GM21526 (cell line): ENCODE results near the gene DOLPP1.
"Not testable (repeated sequence)": the region's sequence is repeated elsewhere in the genome, so short reads cannot be mapped to it uniquely, and the experiment has no call there.

Source experiments
- ATAC-seq: cut with Tn5 transposase; IDR thresholded peaks from one replicate; pipeline ENCODE4 v1.9.1; 2021; ENCODE audit warnings: moderate library complexity; ENCODE audit not compliant: unreplicated experiment, low FRiP score

DOLPP1 gene

DNA sequence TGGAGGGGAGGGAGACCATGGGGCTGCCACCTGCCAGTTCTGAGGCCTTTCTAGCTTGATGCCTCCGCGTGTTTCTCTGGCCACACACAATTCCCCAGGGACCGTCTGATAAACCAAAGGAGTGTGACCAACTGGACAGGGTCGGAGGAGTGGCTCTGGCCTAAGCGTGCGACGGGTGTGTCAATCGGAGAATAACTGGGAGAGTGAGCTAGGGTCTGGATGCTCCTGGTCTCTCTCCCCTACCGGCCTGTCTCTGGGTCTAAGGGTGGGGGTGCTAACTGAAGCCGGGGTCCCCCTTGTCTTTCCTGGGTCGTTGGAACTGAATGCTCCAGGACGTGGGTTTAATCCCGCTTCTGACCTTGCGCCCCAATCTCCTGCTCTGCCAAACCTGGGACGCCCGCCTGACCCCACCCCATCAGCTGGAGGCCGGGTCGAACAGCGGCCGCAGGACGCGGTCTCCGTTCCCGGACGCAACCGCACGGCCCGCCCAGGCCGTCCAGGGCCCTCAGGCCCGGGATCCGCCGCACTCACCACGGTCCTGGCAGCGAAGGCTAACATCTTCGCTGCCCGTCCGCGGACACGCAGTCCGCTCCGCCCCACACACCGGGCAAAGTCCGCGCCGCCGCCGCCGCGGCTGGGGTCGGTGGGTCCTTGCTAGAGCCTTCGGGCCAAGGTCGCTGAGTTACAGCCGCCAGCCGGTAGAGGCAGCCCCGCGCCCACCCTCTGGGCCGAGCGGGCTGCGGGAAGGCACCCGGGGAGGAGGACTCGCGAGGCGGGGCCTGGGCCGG, 29.2 kb downstream of the DOLPP1 start:
- peak; percentile 8 for ATAC-seq

- ATAC-seq, result peak; percentile 69
Observed at GRCh38 chr9:129110740-129111527, 30.0 kb downstream of the DOLPP1 start, which contains the start of the genes CRAT and PTPA. Gene CRAT (minus strand): TSS chr9:129110793. CDS start chr9:129110509, 284 bp downstream. Gene PTPA (plus strand): TSS chr9:129111415. CDS start chr9:129111601, 186 bp downstream.

GRCh38 chr9:129111528-129112151, 30.7 kb downstream of the DOLPP1 start:
- peak; percentile 35 for ATAC-seq

GRCh38 chr9:129112526-129112925, 31.6 kb downstream of the DOLPP1 start:
- not testable (repeated sequence) for ATAC-seq

GRCh38 chr9:129113645-129114304, 32.9 kb downstream of the DOLPP1 start:
- no peak for ATAC-seq

GRCh38 chr9:129118799-129119198, 37.9 kb downstream of the DOLPP1 start:
- no peak for ATAC-seq

- ATAC-seq, result no peak
Observed at GRCh38 chr9:129121483-129121882, 40.6 kb downstream of the DOLPP1 start.

GRCh38 chr9:129122133-129122532, 41.2 kb downstream of the DOLPP1 start:
- ATAC-seq, result no peak

DNA sequence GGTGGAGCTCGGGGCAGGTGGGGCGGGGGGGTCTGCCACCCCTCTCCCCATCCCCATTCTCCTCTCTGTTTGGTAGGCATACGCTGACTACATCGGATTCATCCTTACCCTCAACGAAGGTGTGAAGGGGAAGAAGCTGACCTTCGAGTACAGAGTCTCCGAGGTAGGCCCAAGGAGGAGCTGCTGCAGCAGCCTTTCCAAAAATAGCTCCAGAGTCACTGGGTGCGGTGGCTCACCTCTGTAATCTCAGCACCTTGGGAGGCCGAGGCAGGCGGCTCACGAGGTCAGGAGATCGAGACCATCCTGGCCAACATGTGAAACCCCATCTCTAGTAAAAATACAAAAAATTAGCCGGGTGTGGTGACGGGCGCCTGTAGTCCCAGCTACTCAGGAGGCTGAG, 42.1 kb downstream of the DOLPP1 start:
- not testable (repeated sequence) for ATAC-seq

GRCh38 chr9:129124506-129125069, 43.7 kb downstream of the DOLPP1 start:
- ATAC-seq, result no peak

- no peak for ATAC-seq
Observed at GRCh38 chr9:129125478-129125877, 44.6 kb downstream of the DOLPP1 start.

DNA sequence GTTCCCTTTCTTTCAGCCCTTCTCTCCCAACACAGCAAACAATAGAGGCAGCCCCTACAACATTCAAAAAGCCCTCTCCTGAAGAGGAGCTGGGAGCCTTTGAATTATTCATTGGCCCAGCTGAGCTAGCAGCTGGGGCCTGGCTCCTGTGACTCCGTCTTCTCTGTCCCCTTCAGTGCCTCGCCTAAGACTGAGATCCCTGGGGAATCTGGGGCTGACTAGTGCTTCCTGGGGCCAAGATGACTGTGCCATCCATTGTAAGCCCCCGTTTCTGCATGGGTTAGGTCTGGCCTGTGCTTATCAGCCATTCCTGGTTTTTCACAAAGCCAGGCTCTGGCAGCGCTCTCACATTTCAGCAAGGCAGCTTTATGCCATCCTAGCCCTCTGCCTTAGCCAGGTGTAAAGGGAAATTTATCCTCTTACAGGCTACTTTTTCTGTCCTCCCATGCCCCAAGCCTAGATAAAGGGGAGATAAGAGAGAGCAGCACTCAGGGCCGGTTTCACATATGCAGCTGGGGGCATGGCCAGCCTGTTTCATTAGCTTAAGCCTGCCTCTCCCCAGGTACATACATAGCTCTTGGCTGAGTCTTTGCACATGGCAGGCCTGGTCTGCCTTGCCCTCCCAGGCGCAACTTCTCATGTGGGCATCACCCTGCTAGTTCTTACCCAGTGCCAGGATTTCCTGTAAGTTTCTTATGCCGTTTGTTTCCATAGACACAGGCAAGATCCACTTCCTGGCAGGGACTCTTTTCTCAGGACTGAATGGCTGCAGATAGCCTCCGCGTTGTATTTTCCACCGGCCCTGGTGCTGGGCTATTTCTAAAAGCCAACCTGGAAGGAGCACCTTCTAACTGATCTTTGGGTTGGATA, 46.1 kb downstream of the DOLPP1 start:
- ATAC-seq, result no peak

DNA sequence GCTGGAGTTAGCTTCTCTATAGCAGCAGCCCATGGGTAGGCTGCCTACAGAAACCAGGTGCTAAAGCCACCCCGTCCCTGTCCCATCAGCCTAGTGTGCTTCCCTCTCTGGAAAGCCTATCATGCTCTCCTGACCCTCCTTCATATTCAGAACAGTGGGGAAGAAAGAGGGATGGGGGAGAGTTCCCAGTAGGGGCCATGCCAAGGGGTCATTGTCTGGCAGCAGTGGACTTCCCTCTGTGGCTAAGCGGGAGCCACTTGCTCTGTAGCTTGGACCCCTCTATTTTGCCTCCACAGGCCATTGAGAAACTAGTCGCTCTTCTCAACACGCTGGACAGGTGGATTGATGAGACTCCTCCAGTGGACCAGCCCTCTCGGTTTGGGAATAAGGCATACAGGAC, 47.8 kb downstream of the DOLPP1 start:
- no peak for ATAC-seq

DNA sequence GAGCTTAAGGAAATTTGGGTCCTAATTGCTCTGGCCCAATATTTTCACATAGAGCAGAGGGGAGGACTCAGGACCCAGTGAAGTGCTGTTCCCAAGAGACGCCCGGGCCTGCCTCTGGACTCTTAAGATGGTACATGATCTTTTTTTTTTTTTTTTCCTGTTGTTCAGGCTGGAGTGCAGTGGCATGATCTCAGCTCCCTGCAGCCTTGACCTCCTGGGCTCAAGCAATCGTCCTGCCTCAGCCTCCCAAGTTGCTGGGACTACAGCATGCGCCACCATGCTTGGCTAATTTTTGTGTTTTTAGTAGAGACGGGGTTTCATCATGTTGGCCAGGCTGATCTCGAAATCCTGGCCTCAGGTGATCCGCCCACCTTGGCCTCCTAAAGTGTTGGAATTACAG, 49.4 kb downstream of the DOLPP1 start:
- ATAC-seq, result not testable (repeated sequence)

- ATAC-seq, result no peak
Observed at GRCh38 chr9:129130791-129131190, 49.9 kb downstream of the DOLPP1 start.

GRCh38 chr9:129131300-129132145, 50.6 kb downstream of the DOLPP1 start:
- ATAC-seq, result no peak

DNA sequence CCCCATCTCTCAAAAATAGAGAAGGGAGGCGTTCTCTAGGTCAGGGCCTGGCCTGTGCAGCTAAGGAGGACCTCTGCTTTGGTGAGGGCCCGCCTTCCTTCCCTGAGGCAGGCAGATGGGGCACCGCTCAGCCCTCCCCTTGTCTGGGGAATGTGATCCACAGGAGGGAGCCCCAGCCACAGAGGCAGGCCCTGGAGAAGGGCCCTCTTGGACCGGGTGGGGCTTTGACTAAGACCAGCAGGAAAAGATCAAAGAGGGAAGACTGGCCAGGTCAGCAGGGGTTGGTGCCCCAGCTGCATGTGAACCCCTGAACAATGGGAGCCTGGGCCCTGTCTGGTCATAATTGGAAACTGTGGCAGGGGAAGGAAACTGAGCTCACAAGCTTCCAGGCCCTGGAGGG, 52.2 kb downstream of the DOLPP1 start:
- no peak for ATAC-seq

GRCh38 chr9:129135476-129135875, 54.6 kb downstream of the DOLPP1 start:
- ATAC-seq, result no peak
